Renal cortex interstitium (tissue), 11 donors: ENCODE measurements around the gene SLIT1. TPM values are rescaled to one million over a fixed set of nuclear protein-coding genes. Genes with fewer than 3 reads are reported as not detected.
A peak's percentile ranks its signal among the peaks of the same experiment; 100 is the strongest.
"Not testable (repeated sequence)": the region's sequence is repeated elsewhere in the genome, so short reads cannot be mapped to it uniquely, and the experiment has no call there.

ENCODE experiments used
- DNase-seq, 11 donors: peaks; one replicate each; pipeline ENCODE4 v3.0.0-alpha.2; 2013; ENCODE audit warnings: low read depth in 9 of 11, low spot score in 4 of 11; ENCODE audit errors: extremely low read depth in 1 of 11
- polyA plus RNA-seq, 3 donors: library from polyadenylated mRNA; unstranded; fragments of 120-200 nt; gene quantifications; one replicate each; pipeline ENCODE4 v1.2.1, GENCODE V29; 2013; ENCODE audit not compliant: insufficient read length in 3 of 3

Gene SLIT1
- polyA plus RNA-seq, 3 donors, result 6.9 to 7.7 (median 7.6) TPM

GRCh38 chr10:97099089-97099488, 86.7 kb downstream of the SLIT1 start:
- DNase-seq, result no peak

DNA sequence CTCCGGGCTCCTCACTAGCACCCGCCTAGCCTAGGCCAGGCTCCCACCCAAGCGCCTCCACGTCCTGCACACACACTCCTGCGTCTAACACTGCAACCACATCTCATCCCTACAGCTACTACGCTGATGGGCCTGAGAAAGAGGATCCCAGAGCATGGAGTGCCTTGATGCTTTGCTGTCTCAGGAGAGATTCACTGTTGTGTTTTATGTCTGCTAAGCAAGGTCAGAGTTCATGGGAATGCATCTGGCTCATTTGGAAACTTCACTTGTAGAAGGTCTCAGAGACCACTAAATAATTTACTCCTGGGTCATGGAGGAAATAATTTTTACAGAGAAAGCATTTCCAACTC, 88.7 kb downstream of the SLIT1 start:
- peak in 3 of 11 donors; percentile 46 to 67 (median 61) for DNase-seq

DNA sequence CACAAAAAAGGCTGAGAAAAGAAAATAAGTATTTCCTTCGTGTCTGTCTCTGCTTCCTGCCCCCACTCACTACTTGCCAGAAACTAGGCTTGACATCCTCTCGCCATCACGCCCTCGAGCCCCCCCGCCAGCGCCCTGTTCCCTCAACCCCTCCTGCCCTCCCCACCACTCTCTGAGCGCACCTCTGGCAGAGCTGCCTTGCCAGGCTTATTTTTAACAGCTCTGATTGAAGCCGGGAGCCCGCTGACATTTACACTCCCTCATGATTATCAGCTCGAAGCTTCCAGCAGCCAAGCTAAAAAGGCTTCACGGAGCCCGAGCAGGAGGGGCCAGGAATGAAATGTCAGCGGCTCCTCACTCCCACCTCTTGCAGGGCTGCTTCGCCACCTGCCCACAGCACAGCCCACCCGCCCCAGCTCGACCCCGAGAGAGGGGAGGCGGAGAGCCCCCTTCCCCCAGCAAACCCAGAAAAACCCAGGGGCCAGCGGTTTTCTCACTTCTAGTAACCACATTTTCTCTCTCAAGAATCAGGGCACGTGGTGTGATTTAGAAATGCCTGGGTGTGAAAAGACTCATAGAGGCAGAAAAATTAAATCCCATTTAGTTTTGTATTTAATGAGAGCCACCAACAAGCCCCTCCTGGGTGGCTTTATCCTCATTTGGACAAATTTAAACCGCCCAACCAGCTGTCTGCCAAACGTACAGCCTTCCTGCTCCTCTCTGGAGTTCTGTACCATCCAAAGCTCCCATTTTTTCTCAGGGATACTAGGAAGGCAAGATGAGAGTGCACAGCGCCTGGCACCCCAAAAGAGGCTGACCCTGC, 89.3 kb downstream of the SLIT1 start:
- peak in 1 of 11 donors; percentile 41 for DNase-seq

- DNase-seq, result no peak
Measured at GRCh38 chr10:97095701-97096260, 90.0 kb downstream of the SLIT1 start.

DNA sequence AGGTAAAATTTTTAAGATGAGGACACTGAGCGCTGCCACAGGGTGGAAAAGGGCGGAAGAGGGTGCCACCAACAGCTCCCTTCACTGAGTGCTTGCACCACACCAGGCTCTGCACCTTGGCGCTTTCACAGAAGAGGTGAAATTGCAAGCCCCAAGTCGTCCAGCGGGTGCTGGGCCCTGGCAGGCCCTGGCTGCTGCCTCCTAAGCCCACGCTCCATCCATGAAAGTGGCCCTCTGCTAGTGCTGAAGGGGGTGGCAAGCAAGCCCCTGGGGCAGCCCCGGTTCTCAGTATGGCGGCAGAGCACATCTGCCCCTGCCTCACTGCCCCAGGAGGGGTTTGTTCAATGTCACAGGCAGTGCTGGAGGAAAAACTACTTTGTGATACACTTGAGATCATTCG, 95.1 kb downstream of the SLIT1 start:
- DNase-seq, result no peak

DNA sequence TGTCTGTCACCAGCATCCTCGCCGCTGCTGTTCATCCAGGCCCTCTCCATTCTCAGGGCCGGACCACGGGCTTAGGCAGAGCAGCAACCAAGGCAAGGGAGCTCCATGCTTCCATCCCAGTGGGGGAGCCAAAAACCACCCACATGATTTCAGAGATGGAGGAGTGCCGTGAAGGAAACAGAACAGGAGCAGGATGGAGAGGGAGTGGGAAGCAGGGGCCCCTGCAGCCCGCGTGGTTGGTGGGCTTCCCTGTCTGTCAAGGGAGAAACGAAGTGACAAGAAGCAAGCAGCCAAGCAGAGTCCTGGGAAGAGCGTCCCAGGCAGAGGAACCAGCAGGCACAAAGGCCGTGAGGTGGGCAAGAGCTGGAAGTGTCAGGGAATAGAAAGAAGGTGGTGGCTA, 95.7 kb downstream of the SLIT1 start:
- no peak for DNase-seq

- DNase-seq, result peak in 2 of 11 donors; percentile 57 to 63
Measured at GRCh38 chr10:97089209-97089870, 96.4 kb downstream of the SLIT1 start.

DNA sequence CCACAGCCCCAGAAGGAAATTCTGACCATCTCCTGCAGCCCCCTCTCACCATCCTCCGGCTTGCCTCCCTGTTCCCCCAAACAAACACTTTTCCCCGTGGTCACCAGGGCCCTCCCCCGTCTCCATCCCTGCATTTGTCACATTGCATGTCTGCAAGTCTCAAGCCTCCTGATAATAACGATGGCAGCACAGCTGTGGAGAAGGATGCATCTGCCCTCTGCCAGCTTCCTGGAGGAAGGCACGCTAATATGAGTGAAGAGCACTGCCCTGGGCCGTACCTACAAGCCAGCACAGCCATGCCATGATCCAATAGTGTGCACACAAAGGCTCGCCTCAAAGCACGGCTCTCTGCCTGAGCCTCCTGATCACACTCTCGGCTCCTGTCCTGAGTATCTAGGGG, 98.5 kb downstream of the SLIT1 start:
- DNase-seq, result no peak

DNA sequence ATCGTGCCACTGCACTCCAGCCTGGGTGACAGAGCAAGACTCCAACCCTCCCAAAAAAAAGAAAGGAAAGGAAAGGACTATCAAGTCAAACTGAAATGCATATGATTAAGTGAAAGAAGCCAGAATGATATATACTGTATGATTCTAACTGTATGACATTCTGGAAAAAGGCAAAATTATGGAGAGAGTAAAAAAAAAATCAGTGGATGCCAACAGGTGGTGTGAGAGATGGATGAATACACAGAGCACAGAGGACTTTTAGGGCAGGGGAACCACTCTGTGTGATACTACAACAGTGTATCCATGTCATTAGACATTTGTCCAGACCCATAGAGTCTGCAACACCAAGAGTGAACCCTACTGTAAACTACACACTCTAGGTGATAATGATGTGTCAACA, 99.2 kb downstream of the SLIT1 start:
- no peak for DNase-seq

GRCh38 chr10:97083228-97083829, 102.4 kb downstream of the SLIT1 start:
- no peak for DNase-seq

DNA sequence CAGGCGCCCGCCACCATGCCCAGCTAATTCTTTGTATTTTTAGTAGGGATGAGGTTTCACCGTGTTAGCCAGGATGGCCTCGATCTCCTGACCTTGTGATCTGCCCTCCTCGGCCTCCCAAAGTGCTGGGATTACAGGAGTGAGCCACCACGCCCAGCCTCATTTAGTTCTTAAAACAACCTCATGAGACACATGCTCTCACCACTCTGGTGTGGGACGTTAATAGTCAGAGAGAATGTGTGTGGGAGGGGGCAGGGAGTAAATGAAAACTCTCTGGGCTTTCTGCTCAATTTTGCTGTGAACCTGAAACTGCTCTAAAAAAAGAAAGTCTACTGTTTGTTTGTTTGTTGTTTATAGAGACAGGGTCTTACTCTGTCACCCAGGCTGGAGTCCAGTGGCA, 103.2 kb downstream of the SLIT1 start:
- not testable (repeated sequence) for DNase-seq

GRCh38 chr10:97081621-97082235, 104.0 kb downstream of the SLIT1 start:
- peak in 8 of 11 donors; percentile 49 to 74 (median 66) for DNase-seq

DNA sequence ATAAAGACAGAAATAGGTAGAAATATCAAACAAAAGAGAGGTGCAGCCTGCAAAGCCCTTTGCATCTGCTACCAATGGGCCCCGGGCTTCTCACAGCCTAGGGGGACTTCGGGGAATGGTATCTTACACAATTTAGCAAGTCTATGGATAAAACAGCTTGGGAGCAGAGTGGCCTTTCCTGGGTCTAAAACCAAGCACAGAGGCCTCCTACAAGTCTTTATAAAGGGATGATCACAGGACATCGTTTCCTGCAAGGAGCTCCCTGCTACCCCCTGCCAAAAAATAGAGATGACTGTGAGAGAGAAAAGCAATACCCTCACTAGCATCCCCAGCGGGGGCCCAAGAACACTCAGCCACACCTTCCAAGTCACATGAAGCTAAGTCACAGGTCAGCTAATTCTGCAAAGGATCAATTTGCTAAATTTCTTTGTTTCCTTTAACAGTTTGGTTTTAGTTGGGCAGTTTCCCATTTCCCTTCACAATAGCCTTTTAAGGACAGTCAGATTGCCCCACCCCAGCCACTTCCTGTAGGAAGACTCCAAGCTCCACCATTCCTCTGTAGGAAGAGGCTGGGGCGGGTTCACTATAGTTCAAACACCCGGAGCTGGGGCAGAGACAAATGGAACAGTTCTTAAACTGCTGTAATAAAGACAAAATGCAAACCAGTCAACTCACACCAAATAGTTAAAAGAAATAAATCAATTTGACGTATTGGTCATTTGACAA, 105.5 kb downstream of the SLIT1 start:
- DNase-seq, result no peak

- DNase-seq, result no peak
Measured at GRCh38 chr10:97079448-97079847, 106.3 kb downstream of the SLIT1 start.

- no peak for DNase-seq
Measured at GRCh38 chr10:97078938-97079445, 106.8 kb downstream of the SLIT1 start.

DNA sequence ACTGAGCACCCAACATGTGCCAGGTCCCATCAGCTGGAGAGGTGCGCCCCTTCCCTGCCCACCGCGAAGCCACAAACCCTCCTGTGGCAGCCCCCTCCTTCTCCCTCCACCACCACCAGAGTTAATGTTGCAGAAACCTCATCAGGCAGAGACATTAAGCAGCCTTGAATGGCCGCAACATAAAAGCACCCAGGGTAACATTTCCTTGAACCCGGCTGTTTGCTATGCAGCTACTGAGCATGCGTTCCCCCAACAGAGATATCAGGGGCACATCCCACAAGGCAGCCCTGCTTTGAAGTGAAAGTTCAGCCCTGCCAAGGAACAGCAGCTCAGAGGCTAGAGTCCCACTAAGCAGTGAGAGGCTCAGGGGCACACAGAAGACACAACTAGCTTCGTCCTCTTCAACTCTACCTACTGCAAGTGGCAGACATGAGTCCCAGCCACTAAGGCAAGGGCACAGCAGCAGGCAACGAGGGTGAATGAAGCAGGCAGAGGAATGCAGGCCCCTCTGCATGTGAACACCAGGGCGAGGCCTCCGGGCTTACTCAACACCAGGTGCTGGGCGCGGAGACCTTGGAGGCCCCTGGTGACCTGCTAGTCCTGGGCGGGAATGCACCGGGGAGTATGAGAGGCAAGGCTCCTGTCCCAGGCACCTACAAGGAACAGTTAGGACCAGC, 107.4 kb downstream of the SLIT1 start:
- DNase-seq, result no peak

- DNase-seq, result no peak
Measured at GRCh38 chr10:97076781-97077180, 109.0 kb downstream of the SLIT1 start.

DNA sequence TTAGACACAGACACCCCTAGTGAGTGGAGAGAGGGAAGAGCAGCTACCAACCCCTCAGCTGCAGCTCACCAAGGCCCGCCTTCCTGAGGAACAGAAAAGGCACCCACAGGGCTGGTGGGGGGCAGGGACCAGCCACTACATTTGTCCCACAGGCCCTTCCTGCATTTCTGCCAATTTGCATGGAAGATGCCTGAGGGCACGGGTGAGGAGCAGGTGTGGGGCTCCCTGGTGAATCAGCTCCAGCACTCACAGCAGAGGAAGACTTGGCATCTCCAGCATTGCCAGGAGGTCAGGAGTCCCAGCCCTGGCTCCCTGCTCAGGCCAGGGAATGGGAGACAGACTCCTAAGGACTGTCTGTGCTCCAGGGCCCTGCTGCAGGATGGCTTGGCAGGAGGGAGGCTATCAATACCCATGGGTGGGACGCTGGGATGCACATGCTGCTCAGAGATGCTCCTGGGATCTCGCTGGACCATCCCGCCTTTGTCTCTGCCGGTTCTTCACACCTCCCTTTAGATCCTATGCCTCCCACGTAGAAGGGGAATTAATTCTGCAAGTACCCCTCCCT, 109.7 kb downstream of the SLIT1 start:
- no peak for DNase-seq
